Activated naive CD8-positive, alpha-beta T cell treated with anti-CD3 and anti-CD28 coated beads, Interleukin-2, amount 10 ng/mL, durations not matched to agents 7 days and 5 days (primary cell): ENCODE data around the gene TGFB2. TPM values are rescaled to one million over a fixed set of nuclear protein-coding genes. Genes with fewer than 3 reads are reported as not detected.
"Not testable (repeated sequence)": the region's sequence is repeated elsewhere in the genome, so short reads cannot be mapped to it uniquely, and the experiment has no call there.

Source experiments
- ATAC-seq: fragments of 150-1000 bp; cut with Tn5 transposase; one replicate; pipeline ENCODE4 v1.10.0; 2021; ENCODE audit warnings: low read depth, moderate library complexity
- POLR2A ChIA-PET: fragments of 350-600 bp; sonication (Branson Sonifier 250); formaldehyde crosslinking; loops from one replicate; lab custom pipeline; 2021; ENCODE audit warnings: antibody characterized with exemption; lab: Charles Lee
- DNase-seq: peaks from one replicate; pipeline ENCODE4 v3.0.0; 2021
- H3K27ac Mint-ChIP-seq: one replicate; pipeline ENCODE4 v1.8.0; 2022; ENCODE audit warnings: mild to moderate bottlenecking, mixed read lengths
- H3K27me3 Mint-ChIP-seq: one replicate; pipeline ENCODE4 v1.8.0; 2022; ENCODE audit warnings: mild to moderate bottlenecking, moderate library complexity, mixed read lengths
- H3K36me3 Mint-ChIP-seq: one replicate; pipeline ENCODE4 v1.8.0; 2021; ENCODE audit warnings: mild to moderate bottlenecking, mixed read lengths
- H3K4me1 Mint-ChIP-seq: one replicate; pipeline ENCODE4 v1.8.0; 2021; ENCODE audit warnings: mixed read lengths
- H3K4me3 Mint-ChIP-seq: one replicate; pipeline ENCODE4 v1.8.0; 2022; ENCODE audit warnings: mild to moderate bottlenecking, moderate library complexity, mixed read lengths
- H3K9me3 Mint-ChIP-seq: one replicate; pipeline ENCODE4 v1.8.0; 2021; ENCODE audit warnings: mixed read lengths
- total RNA-seq, 2 experiments: library from RNA; stranded (reverse); gene quantifications; one replicate each; pipeline ENCODE4 v1.2.3, GENCODE V29; 2021

TGFB2 gene
- total RNA-seq, 2 experiments from 2014 or later, result not detected

- DNase-seq (no peak), ATAC-seq (no peak)
- H3K36me3 Mint-ChIP-seq, result peaks cover 16% of the 10 kb centered on the region
- no peak overlapping the region for H3K27ac Mint-ChIP-seq
- H3K4me3 Mint-ChIP-seq, result no peak overlapping the region
- POLR2A ChIA-PET, result no interaction called here
- H3K4me1 Mint-ChIP-seq, result no peaks in the 10 kb centered on the region
- no peaks in the 10 kb centered on the region for H3K27me3 Mint-ChIP-seq
- no peaks in the 10 kb centered on the region for H3K9me3 Mint-ChIP-seq
Measured at GRCh38 chr1:218315638-218316037, 29.5 kb upstream of the TGFB2 start.

- Mint-ChIP-seq H3K27ac (no peak overlapping the region), H3K27me3 (no peaks in the 10 kb centered on the region), H3K4me1 (no peaks in the 10 kb centered on the region), H3K36me3 (peaks cover 11% of the 10 kb centered on the region), H3K4me3 (no peak overlapping the region), H3K9me3 (no peaks in the 10 kb centered on the region)
- ATAC-seq (no peak), DNase-seq (no peak)
- POLR2A ChIA-PET, result no interaction called here
Measured at GRCh38 chr1:218317061-218317460, 28.1 kb upstream of the TGFB2 start.

GRCh38 chr1:218320182-218320581 is 25.0 kb upstream of the TGFB2 start:
- H3K36me3 Mint-ChIP-seq, H3K4me1 Mint-ChIP-seq, POLR2A ChIA-PET, H3K4me3 Mint-ChIP-seq, H3K9me3 Mint-ChIP-seq, DNase-seq, H3K27ac Mint-ChIP-seq, H3K27me3 Mint-ChIP-seq, ATAC-seq: not testable (repeated sequence)

GRCh38 chr1:218322762-218323161 is 22.4 kb upstream of the TGFB2 start:
- ATAC-seq (no peak), DNase-seq (no peak)
- no peaks in the 10 kb centered on the region for H3K27me3 Mint-ChIP-seq
- POLR2A ChIA-PET, result no interaction called here
- no peaks in the 10 kb centered on the region for H3K9me3 Mint-ChIP-seq
- no peak overlapping the region for H3K4me3 Mint-ChIP-seq
- H3K27ac Mint-ChIP-seq, result no peak overlapping the region
- H3K36me3 Mint-ChIP-seq, result peaks cover 3% of the 10 kb centered on the region
- H3K4me1 Mint-ChIP-seq, result no peaks in the 10 kb centered on the region

GRCh38 chr1:218323568-218324225 is 21.4 kb upstream of the TGFB2 start:
- H3K4me3 Mint-ChIP-seq, result no peak overlapping the region
- POLR2A ChIA-PET, result no interaction called here
- ATAC-seq (no peak), DNase-seq (no peak)
- H3K27me3 Mint-ChIP-seq, result no peaks in the 10 kb centered on the region
- no peaks in the 10 kb centered on the region for H3K9me3 Mint-ChIP-seq
- H3K27ac Mint-ChIP-seq, result no peak overlapping the region
- peaks cover 2% of the 10 kb centered on the region for H3K36me3 Mint-ChIP-seq
- H3K4me1 Mint-ChIP-seq, result no peaks in the 10 kb centered on the region

- DNase-seq, result no peak
- ATAC-seq, result no peak
- no peaks in the 10 kb centered on the region for H3K4me1 Mint-ChIP-seq
- H3K9me3 Mint-ChIP-seq, result no peaks in the 10 kb centered on the region
- H3K27me3 Mint-ChIP-seq, result no peaks in the 10 kb centered on the region
- H3K4me3 Mint-ChIP-seq, result no peak overlapping the region
- POLR2A ChIA-PET, result no interaction called here
- H3K36me3 Mint-ChIP-seq, result peaks cover 2% of the 10 kb centered on the region
- H3K27ac Mint-ChIP-seq, result no peak overlapping the region
Measured at GRCh38 chr1:218324226-218324580, 20.9 kb upstream of the TGFB2 start.

GRCh38 chr1:218328769-218329168 is 16.4 kb upstream of the TGFB2 start:
- POLR2A ChIA-PET, result no interaction called here

GRCh38 chr1:218330043-218330623 is 15.0 kb upstream of the TGFB2 start:
- H3K27me3 Mint-ChIP-seq, result no peaks in the 10 kb centered on the region
- no peak for ATAC-seq
- H3K9me3 Mint-ChIP-seq, result no peaks in the 10 kb centered on the region
- no peaks in the 10 kb centered on the region for H3K36me3 Mint-ChIP-seq
- POLR2A ChIA-PET, result no interaction called here
- H3K4me3 Mint-ChIP-seq, result no peak overlapping the region
- no peak overlapping the region for H3K27ac Mint-ChIP-seq
- H3K4me1 Mint-ChIP-seq, result no peaks in the 10 kb centered on the region
- DNase-seq, result no peak

More at GRCh38 chr1:218328769-218329168, 16.4 kb upstream of the TGFB2 start:
- Mint-ChIP-seq H3K27ac (no peak overlapping the region), H3K9me3 (no peaks in the 10 kb centered on the region), H3K27me3 (no peaks in the 10 kb centered on the region), H3K4me3 (no peak overlapping the region), H3K36me3 (no peaks in the 10 kb centered on the region), H3K4me1 (no peaks in the 10 kb centered on the region)
- no peak for DNase-seq
- ATAC-seq, result no peak

- no peaks in the 10 kb centered on the region for H3K9me3 Mint-ChIP-seq
- POLR2A ChIA-PET, result no interaction called here
Measured at GRCh38 chr1:218332416-218332815, 12.7 kb upstream of the TGFB2 start.

GRCh38 chr1:218336328-218336727 is 8.8 kb upstream of the TGFB2 start:
- POLR2A ChIA-PET, result no interaction called here
- Mint-ChIP-seq H3K27ac (no peak overlapping the region), H3K36me3 (no peaks in the 10 kb centered on the region), H3K4me3 (no peak overlapping the region), H3K4me1 (no peaks in the 10 kb centered on the region), H3K9me3 (no peaks in the 10 kb centered on the region), H3K27me3 (no peaks in the 10 kb centered on the region)
- DNase-seq, result no peak
- ATAC-seq, result no peak

More at GRCh38 chr1:218332416-218332815, 12.7 kb upstream of the TGFB2 start:
- no peaks in the 10 kb centered on the region for H3K27me3 Mint-ChIP-seq
- H3K4me1 Mint-ChIP-seq, result no peaks in the 10 kb centered on the region
- H3K36me3 Mint-ChIP-seq, result no peaks in the 10 kb centered on the region
- no peak for DNase-seq
- H3K4me3 Mint-ChIP-seq, result no peak overlapping the region
- H3K27ac Mint-ChIP-seq, result no peak overlapping the region
- no peak for ATAC-seq

- H3K36me3 Mint-ChIP-seq, result no peaks in the 10 kb centered on the region
- no peak overlapping the region for H3K27ac Mint-ChIP-seq
- H3K4me3 Mint-ChIP-seq, result no peak overlapping the region
- ATAC-seq (no peak), DNase-seq (no peak)
- no peaks in the 10 kb centered on the region for H3K27me3 Mint-ChIP-seq
- H3K9me3 Mint-ChIP-seq, result no peaks in the 10 kb centered on the region
- POLR2A ChIA-PET, result no interaction called here
- no peaks in the 10 kb centered on the region for H3K4me1 Mint-ChIP-seq
Measured at GRCh38 chr1:218339267-218339831, 5.8 kb upstream of the TGFB2 start.

GRCh38 chr1:218341325-218341724 is 3.8 kb upstream of the TGFB2 start:
- DNase-seq (no peak), ATAC-seq (no peak)
- no peaks in the 10 kb centered on the region for H3K9me3 Mint-ChIP-seq
- POLR2A ChIA-PET, result no interaction called here
- H3K4me1 Mint-ChIP-seq, result peaks cover 3% of the 10 kb centered on the region
- H3K4me3 Mint-ChIP-seq, result no peak overlapping the region
- H3K27ac Mint-ChIP-seq, result no peak overlapping the region
- H3K27me3 Mint-ChIP-seq, result peaks cover 5% of the 10 kb centered on the region
- H3K36me3 Mint-ChIP-seq, result peaks cover 2% of the 10 kb centered on the region

- no peak for DNase-seq
- H3K9me3 Mint-ChIP-seq, result no peaks in the 10 kb centered on the region
- no peak overlapping the region for H3K27ac Mint-ChIP-seq
- no peak for ATAC-seq
- peaks cover 9% of the 10 kb centered on the region for H3K4me1 Mint-ChIP-seq
- H3K36me3 Mint-ChIP-seq, result peaks cover 2% of the 10 kb centered on the region
- peaks cover 12% of the 10 kb centered on the region for H3K27me3 Mint-ChIP-seq
- POLR2A ChIA-PET, result no interaction called here
- no peak overlapping the region for H3K4me3 Mint-ChIP-seq
Measured at GRCh38 chr1:218342091-218342490, 3.0 kb upstream of the TGFB2 start.
